Measurements from ENCODE around the gene ATP6V0A1.

DNA sequence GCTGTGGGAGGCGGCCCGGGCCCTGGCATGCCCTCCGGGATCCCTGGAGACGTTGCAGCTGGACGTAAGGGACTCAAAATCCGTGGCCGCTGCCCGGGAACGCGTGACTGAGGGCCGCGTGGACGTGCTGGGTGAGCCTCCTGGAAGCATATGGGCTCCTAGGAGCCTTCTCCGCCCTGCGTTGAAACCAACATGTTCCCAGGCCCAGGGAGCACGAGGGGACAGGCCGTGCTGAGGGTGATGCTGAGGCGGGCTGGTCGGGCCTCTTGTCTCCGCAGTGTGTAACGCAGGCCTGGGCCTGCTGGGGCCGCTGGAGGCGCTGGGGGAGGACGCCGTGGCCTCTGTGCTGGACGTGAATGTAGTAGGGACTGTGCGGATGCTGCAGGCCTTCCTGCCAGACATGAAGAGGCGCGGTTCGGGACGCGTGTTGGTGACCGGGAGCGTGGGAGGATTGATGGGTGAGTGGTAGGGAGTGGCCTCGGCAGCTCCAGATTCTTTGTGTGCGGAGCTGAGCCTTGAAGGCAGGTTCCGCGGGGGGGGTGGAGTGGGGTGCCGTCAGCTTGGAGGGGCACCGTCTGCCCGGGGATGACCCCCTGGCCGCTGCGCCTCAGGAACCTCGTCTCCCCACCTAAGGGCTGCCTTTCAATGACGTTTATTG is 94.6 kb downstream of the ATP6V0A1 start:
- TF ChIP-seq POLR2A (IDR thresholded peaks at IDR 0.05) = no peak
- TF ChIP-seq, protein P1, sequence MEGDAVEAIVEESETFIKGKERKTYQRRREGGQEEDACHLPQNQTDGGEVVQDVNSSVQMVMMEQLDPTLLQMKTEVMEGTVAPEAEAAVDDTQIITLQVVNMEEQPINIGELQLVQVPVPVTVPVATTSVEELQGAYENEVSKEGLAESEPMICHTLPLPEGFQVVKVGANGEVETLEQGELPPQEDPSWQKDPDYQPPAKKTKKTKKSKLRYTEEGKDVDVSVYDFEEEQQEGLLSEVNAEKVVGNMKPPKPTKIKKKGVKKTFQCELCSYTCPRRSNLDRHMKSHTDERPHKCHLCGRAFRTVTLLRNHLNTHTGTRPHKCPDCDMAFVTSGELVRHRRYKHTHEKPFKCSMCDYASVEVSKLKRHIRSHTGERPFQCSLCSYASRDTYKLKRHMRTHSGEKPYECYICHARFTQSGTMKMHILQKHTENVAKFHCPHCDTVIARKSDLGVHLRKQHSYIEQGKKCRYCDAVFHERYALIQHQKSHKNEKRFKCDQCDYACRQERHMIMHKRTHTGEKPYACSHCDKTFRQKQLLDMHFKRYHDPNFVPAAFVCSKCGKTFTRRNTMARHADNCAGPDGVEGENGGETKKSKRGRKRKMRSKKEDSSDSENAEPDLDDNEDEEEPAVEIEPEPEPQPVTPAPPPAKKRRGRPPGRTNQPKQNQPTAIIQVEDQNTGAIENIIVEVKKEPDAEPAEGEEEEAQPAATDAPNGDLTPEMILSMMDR (IDR thresholded peaks at IDR 0.05) = no peak
